GM12878 (cell line): ENCODE measurements around the gene ARMH1. TPM values are rescaled to one million over a fixed set of nuclear protein-coding genes. Genes with fewer than 3 reads are reported as not detected.

Experiments
- ATF2 ChIP-seq: IDR thresholded peaks from 2 replicates; pipeline ENCODE4 v1.6.1; 2012; ENCODE audit warnings: low read length, inconsistent platforms
- CREB1 ChIP-seq: IDR thresholded peaks from 2 replicates; pipeline ENCODE4 v1.6.1; 2012; ENCODE audit warnings: low read depth, mild to moderate bottlenecking, inconsistent platforms
- FOXK2 ChIP-seq: fragments of 450-650 bp; IDR thresholded peaks from 2 replicates; pipeline ENCODE4 v1.6.1; 2017; ENCODE audit warnings: mild to moderate bottlenecking, moderate library complexity
- HDAC6 ChIP-seq: fragments of 200-600 bp; sonication (generic); IDR thresholded peaks from one replicate; pipeline ENCODE4 v1.8.0; 2017; ENCODE audit warnings: antibody characterized with exemption; ENCODE audit not compliant: unreplicated experiment
- IKZF2 ChIP-seq, 2 experiments: fragments of 450-650 bp; IDR thresholded peaks; 2 replicates each; pipeline ENCODE4 v1.6.1; 2017; ENCODE audit warnings: mild to moderate bottlenecking in 2 of 2, moderate library complexity in 2 of 2
- IRF4 ChIP-seq: IDR thresholded peaks from 2 replicates; pipeline ENCODE4 v1.6.1; 2011; ENCODE audit warnings: low read depth, low read length
- KAT2A ChIP-seq: conservative IDR thresholded peaks from 2 replicates; pipeline ENCODE4 v1.6.1; 2011; ENCODE audit warnings: low read depth, low read length; ENCODE audit not compliant: control insufficient read depth
- MXI1 ChIP-seq: fragments of 150-350 bp; IDR thresholded peaks from 2 replicates; pipeline ENCODE4 v1.6.1; 2011; ENCODE audit warnings: low read depth, mild to moderate bottlenecking, inconsistent platforms, low read length, improper control_type of control experiment
- PAX8 ChIP-seq: fragments of 450-650 bp; IDR thresholded peaks from 2 replicates; pipeline ENCODE4 v1.6.1; 2017; ENCODE audit warnings: mild to moderate bottlenecking, moderate library complexity
- RAD21 ChIP-seq: IDR thresholded peaks from 2 replicates; pipeline ENCODE4 v1.6.1; 2011; ENCODE audit warnings: mild to moderate bottlenecking, low read depth, low read length, moderate library complexity; ENCODE audit not compliant: insufficient read depth
- SKIL ChIP-seq: fragments of 450-650 bp; IDR thresholded peaks from 2 replicates; pipeline ENCODE4 v1.6.1; 2017; ENCODE audit warnings: mild to moderate bottlenecking, low read depth, inconsistent platforms; ENCODE audit not compliant: poor library complexity, severe bottlenecking
- TAF1 ChIP-seq: IDR thresholded peaks from 2 replicates; pipeline ENCODE4 v1.6.1; 2011; ENCODE audit warnings: mild to moderate bottlenecking, low read depth, low read length, borderline replicate concordance
- USF1 ChIP-seq: IDR thresholded peaks from 2 replicates; pipeline ENCODE4 v1.6.1; 2011; ENCODE audit warnings: borderline replicate concordance, low read depth, mild to moderate bottlenecking, moderate library complexity, mixed read lengths, low read length; ENCODE audit not compliant: insufficient read depth; ENCODE audit errors: extremely low read length
- ZNF207 ChIP-seq: fragments of 450-650 bp; IDR thresholded peaks from 2 replicates; pipeline ENCODE4 v1.6.1; 2014; ENCODE audit warnings: antibody characterized with exemption, mild to moderate bottlenecking, borderline replicate concordance
- ZNF274 ChIP-seq: IDR thresholded peaks from one replicate; pipeline ENCODE4 v1.8.0; 2011; ENCODE audit not compliant: insufficient read length, insufficient read depth
- ZNF384 ChIP-seq: IDR thresholded peaks from 2 replicates; pipeline ENCODE4 v1.6.1; 2012; ENCODE audit warnings: low read depth, mild to moderate bottlenecking, low read length, improper control_type of control experiment, borderline replicate concordance
- ZNF687 ChIP-seq: fragments of 450-650 bp; IDR thresholded peaks from 2 replicates; pipeline ENCODE4 v1.6.1; 2017; ENCODE audit warnings: mild to moderate bottlenecking, moderate library complexity
- polyA plus RNA-seq, 11 experiments: library from polyadenylated mRNA; depleted of rRNA in 4 of 11; unstranded in 6 of 11; stranded (reverse) in 5 of 11; fragments of >200 nt; fragmentation: Nextera tagmentation in 4 of 11; fragmentation: Illumina TruSeq in 1 of 11; extraction: Ambion mirVana in 4 of 11; extraction: Trizol in 1 of 11; gene quantifications; 1 replicate in 1 of 11; 2 replicates in 10 of 11; pipeline versions ENCODE4 v1.2.1 to v1.2.3, GENCODE V29; 2011 to 2016; ENCODE audit warnings: inconsistent platforms in 2 of 11, missing spikeins in 2 of 11, low read depth in 1 of 11
- total RNA-seq, 4 experiments: library from RNA; depleted of rRNA in 3 of 4; stranded (reverse); fragments of >200 nt in 3 of 4; fragmentation: Illumina TruSeq in 1 of 4; extraction: Trizol in 1 of 4; gene quantifications; 2 replicates each; pipeline versions ENCODE4 v1.2.1 to v1.2.3, GENCODE V29; 2013 to 2021

Gene ARMH1
- total and polyA plus RNA-seq, 10 of the 15 experiments (the other 5 are each of a cell fraction or from before 2014, with no cell fraction given), result 0.93 to 43.9 (median 8.2) TPM

- TF ChIP-seq HDAC6, result no peak
- TF ChIP-seq FOXK2, result no peak
- no peak for TF ChIP-seq ZNF384
- peak; percentile 92 for TF ChIP-seq MXI1
- TF ChIP-seq RAD21, result no peak
- TF ChIP-seq IKZF2 (IDR thresholded peaks at IDR 0.05), result peak; percentile 88 to 89
- no peak for TF ChIP-seq KAT2A
- TF ChIP-seq USF1, result no peak
- TF ChIP-seq IRF4, result 0 out of 2 replicates have a peak, but pooled peaks have one; percentile 40
- TF ChIP-seq PAX8, result no peak
- peak; percentile 74; the same call in 1 of the 2 replicates for TF ChIP-seq ZNF207
- no peak for TF ChIP-seq ZNF274
- TF ChIP-seq ATF2, result no peak
- TF ChIP-seq TAF1, result peak; percentile 71; the same call in 1 of the 2 replicates
- TF ChIP-seq SKIL, result no peak
- peak; percentile 97 for TF ChIP-seq CREB1
- peak; percentile 73; the same call in 1 of the 2 replicates for TF ChIP-seq ZNF687
Measured at GRCh38 chr1:44739307-44740178, 65.0 kb downstream of the ARMH1 start, which contains the start of gene KIF2C (continued).
